Suprapubic skin (tissue), 4 donors: ENCODE data around the gene CPNE5. TPM values are rescaled to one million over a fixed set of nuclear protein-coding genes. Genes with fewer than 3 reads are reported as not detected.

Experiments
- DNase-seq, 2 donors: peaks; one replicate each; pipeline ENCODE4 v3.0.0-alpha.2; 2019; ENCODE audit warnings: low spot score in 2 of 2
- H3K27ac ChIP-seq: fragments of 200-600 bp; sonication (generic); one replicate; pipeline ENCODE4 v1.5.1; 2019
- H3K27me3 ChIP-seq: fragments of 200-600 bp; sonication (generic); one replicate; pipeline ENCODE4 v1.5.1; 2019
- H3K36me3 ChIP-seq: fragments of 200-600 bp; sonication (generic); one replicate; pipeline ENCODE4 v1.5.1; 2019
- H3K4me1 ChIP-seq: fragments of 200-600 bp; sonication (generic); one replicate; pipeline ENCODE4 v1.5.1; 2019
- H3K4me3 ChIP-seq: fragments of 200-600 bp; sonication (generic); one replicate; pipeline ENCODE4 v1.5.1; 2019; ENCODE audit warnings: mild to moderate bottlenecking
- H3K9me3 ChIP-seq: fragments of 200-600 bp; sonication (generic); one replicate; pipeline ENCODE4 v1.5.1; 2019
- EP300 ChIP-seq: sonication (generic); formaldehyde crosslinking; IDR thresholded peaks from one replicate; pipeline ENCODE4 v1.6.1; 2017; ENCODE audit warnings: antibody characterized with exemption
- POLR2A ChIP-seq, 2 donors: fragments of 450-650 bp; IDR thresholded peaks; one replicate each; pipeline ENCODE4 v1.6.1; 2017; ENCODE audit warnings: antibody characterized with exemption in 2 of 2, mild to moderate bottlenecking in 2 of 2, moderate library complexity in 2 of 2
- POLR2AphosphoS5 ChIP-seq, 3 donors: sonication (generic); formaldehyde crosslinking; IDR thresholded peaks; one replicate each; pipeline ENCODE4 v1.6.1; 2017; ENCODE audit warnings: antibody characterized with exemption in 3 of 3
- WGBS: methylation state at CpG from one replicate; pipeline ENCODE4 v1.1.5; 2018; 5-methylcytosine and 5-hydroxymethylcytosine counted together
- total RNA-seq, 4 donors: library from RNA; depleted of rRNA; stranded (reverse); fragments of >200 nt; gene quantifications; one replicate each; pipeline ENCODE4 v1.1.0, GENCODE V29; 2016
- TF ChIP-seq, protein P1 (sequence below), 2 donors: fragments of 200-600 bp in 1 of 2; fragments of 450-650 bp in 1 of 2; sonication (generic) in 1 of 2; IDR thresholded peaks; one replicate each; pipeline ENCODE4 v1.5.1; 2016 to 2019; ENCODE audit warnings: antibody characterized with exemption in 2 of 2, mild to moderate bottlenecking in 1 of 2, moderate library complexity in 1 of 2

The CPNE5 gene
- total RNA-seq, 4 donors from 2014 or later, result 0.48 to 1.2 (median 0.90) TPM

DNA sequence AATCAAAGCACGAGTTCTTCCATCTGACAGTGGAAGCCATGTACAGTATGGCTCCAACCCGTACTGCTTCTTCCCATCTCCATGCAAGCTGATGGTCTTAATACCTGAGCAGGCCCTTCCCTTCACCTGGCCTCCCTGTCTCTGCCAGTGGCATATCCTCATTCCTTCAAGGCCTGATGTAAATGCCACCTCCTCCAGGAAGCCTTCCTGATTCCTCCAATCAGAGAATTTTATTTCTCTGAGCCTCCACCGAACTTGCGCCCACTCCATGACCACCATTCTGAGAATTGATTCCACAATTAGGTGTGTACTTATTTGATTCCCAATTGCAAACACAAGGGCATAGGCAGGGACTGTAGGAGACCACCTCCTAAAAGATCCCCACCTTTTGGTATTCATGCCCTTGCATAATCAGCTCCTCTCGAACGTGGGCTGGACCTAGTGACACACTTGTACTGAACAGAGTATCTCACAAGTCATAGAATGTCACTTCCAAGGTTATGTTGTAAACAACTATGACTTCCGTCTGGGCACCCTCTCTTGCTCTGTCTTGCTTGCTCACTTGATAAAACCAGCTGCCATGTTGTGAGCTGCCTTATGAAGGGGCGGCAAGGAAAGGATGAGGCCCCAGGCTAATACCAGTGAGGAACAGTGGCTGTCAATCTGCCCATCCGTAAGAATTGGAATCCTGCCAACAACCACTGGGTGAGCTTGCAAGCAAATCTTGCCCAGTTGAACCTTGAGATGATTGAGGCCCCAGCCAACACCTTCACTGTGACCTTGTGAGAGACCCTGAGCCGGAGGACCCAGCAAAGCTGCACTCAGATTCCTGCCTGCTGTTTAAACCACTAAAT, 38.8 kb downstream of the CPNE5 start:
- WGBS, result 78% methylated on average over 10 of the region's 10 CpGs
- H3K4me3 ChIP-seq, result no peak overlapping the region
- no peaks in the 10 kb centered on the region for H3K27me3 ChIP-seq
- TF ChIP-seq POLR2A (IDR thresholded peaks at IDR 0.05) (no peak), POLR2AphosphoS5 (IDR thresholded peaks at IDR 0.05) (no peak), EP300 (no peak)
- TF ChIP-seq, protein P1, sequence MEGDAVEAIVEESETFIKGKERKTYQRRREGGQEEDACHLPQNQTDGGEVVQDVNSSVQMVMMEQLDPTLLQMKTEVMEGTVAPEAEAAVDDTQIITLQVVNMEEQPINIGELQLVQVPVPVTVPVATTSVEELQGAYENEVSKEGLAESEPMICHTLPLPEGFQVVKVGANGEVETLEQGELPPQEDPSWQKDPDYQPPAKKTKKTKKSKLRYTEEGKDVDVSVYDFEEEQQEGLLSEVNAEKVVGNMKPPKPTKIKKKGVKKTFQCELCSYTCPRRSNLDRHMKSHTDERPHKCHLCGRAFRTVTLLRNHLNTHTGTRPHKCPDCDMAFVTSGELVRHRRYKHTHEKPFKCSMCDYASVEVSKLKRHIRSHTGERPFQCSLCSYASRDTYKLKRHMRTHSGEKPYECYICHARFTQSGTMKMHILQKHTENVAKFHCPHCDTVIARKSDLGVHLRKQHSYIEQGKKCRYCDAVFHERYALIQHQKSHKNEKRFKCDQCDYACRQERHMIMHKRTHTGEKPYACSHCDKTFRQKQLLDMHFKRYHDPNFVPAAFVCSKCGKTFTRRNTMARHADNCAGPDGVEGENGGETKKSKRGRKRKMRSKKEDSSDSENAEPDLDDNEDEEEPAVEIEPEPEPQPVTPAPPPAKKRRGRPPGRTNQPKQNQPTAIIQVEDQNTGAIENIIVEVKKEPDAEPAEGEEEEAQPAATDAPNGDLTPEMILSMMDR (IDR thresholded peaks at IDR 0.05), result no peak
- H3K4me1 ChIP-seq, result no peaks in the 10 kb centered on the region
- no peak for DNase-seq
- no peak overlapping the region for H3K27ac ChIP-seq
- no peaks in the 10 kb centered on the region for H3K9me3 ChIP-seq
- no peaks in the 10 kb centered on the region for H3K36me3 ChIP-seq

DNA sequence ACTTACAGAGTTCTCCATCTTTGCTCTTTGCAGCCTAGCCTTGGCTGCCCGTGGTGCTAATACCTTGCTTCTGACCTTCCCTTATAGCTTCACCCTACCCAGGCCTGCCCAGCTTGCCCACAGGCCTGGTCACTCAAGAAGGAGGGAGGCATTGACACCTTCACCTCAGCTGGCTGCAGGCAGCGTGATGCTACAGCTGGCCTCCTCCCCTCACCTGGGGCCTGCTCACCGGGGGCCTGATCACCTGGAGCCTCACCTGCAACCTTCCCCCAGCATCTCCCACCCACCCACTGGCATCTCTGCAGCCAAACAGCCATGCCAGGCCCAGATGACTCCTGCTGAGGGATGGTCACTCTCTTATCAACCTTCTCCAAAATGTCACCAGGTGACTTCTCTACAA, 40.4 kb downstream of the CPNE5 start:
- WGBS, result 92% methylated on average over 3 of the region's 3 CpGs
- TF ChIP-seq, protein P1 (IDR thresholded peaks at IDR 0.05), result no peak
- H3K4me3 ChIP-seq, result no peak overlapping the region
- peaks cover 2% of the 10 kb centered on the region for H3K4me1 ChIP-seq
- no peak overlapping the region for H3K27ac ChIP-seq
- H3K36me3 ChIP-seq, result no peaks in the 10 kb centered on the region
- DNase-seq, result no peak
- no peaks in the 10 kb centered on the region for H3K27me3 ChIP-seq
- no peaks in the 10 kb centered on the region for H3K9me3 ChIP-seq

DNA sequence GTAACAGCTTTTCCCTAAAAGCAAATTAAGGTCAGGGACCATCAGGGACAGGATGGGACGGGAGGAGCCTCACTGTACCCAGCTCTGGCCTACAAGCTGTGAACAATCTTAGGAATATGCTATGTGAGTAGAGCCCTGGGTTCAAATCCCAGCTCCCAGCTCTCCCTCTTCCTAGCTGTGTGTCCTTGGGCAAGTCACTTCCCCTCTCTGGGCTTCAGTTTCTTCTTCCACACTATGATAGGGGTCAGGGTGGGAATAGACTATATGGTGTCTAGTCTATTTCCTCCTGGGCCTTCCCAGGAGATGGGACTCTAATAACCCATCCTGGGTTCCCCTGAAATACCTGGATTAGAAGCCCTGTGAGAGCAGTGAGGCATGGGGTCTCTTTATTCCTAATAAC, 41.6 kb downstream of the CPNE5 start:
- DNase-seq, result no peak

DNA sequence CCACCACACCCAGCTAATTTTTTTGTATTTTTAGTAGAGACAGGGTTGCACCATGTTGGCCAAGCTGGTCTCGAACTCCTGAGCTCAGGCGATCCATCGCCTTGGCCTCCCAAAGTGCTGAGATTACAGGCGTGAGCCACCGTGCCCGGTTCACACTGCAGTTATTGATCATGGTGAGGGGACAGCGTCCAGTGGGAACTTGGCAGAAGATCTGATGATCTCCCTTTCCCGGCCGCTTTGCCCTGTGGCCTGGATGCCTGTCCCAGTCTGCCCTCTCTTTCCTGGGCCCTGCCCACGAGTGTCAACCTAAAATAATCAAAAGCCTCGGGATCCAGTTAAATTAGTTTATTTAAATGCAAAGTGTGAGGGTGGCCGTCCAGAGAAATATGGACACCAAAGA, 42.2 kb downstream of the CPNE5 start:
- 94% methylated on average over 12 of the region's 12 CpGs for WGBS
- no peak for DNase-seq
- H3K9me3 ChIP-seq, result no peaks in the 10 kb centered on the region
- no peaks in the 10 kb centered on the region for H3K27me3 ChIP-seq
- no peak overlapping the region for H3K27ac ChIP-seq
- H3K36me3 ChIP-seq, result no peaks in the 10 kb centered on the region
- TF ChIP-seq EP300 (no peak), POLR2AphosphoS5 (IDR thresholded peaks at IDR 0.05) (no peak), POLR2A (IDR thresholded peaks at IDR 0.05) (no peak)
- TF ChIP-seq, protein P1 (IDR thresholded peaks at IDR 0.05), result no peak
- peaks cover 2% of the 10 kb centered on the region for H3K4me1 ChIP-seq
- no peak overlapping the region for H3K4me3 ChIP-seq

More for the DNA sequence above, 41.6 kb downstream of the CPNE5 start:
- Histone ChIP-seq H3K27ac (no peak overlapping the region), H3K4me3 (no peak overlapping the region), H3K27me3 (no peaks in the 10 kb centered on the region), H3K36me3 (no peaks in the 10 kb centered on the region), H3K4me1 (peaks cover 2% of the 10 kb centered on the region), H3K9me3 (no peaks in the 10 kb centered on the region)
- 80% methylated on average over 1 of the region's 1 CpG for WGBS
- TF ChIP-seq POLR2A (IDR thresholded peaks at IDR 0.05) (no peak), POLR2AphosphoS5 (IDR thresholded peaks at IDR 0.05) (no peak), EP300 (no peak)
- TF ChIP-seq, protein P1 (IDR thresholded peaks at IDR 0.05), result no peak

DNA sequence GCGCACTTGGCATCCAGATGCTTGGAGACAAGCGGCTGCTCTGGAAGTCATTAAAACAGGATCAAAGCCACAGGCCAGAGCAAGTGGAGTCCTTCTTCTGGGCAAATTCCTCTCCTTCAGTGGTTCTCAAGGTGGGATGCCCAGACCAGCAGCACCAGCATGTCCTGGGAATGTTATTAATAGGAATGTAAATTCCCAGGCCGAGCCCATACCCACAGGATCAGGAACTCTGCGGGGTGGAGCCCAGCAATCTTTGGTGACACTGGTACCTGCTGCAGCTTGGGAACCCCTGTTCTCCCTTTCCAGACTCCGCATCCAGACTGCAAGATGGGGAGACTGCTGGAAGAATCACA, 44.6 kb downstream of the CPNE5 start:
- Histone ChIP-seq H3K27ac (no peak overlapping the region), H3K9me3 (no peaks in the 10 kb centered on the region), H3K4me1 (peaks cover 2% of the 10 kb centered on the region), H3K36me3 (no peaks in the 10 kb centered on the region), H3K27me3 (no peaks in the 10 kb centered on the region), H3K4me3 (no peak overlapping the region)
- WGBS, result 84% methylated on average over 5 of the region's 5 CpGs
- TF ChIP-seq, protein P1 (IDR thresholded peaks at IDR 0.05), result no peak
- TF ChIP-seq POLR2A (IDR thresholded peaks at IDR 0.05) (no peak), EP300 (no peak), POLR2AphosphoS5 (IDR thresholded peaks at IDR 0.05) (no peak)
- no peak for DNase-seq
